Uterus (tissue), 2 donors: ENCODE data around the gene IL6R.

Source experiments
- POLR2A ChIP-seq, 2 donors: fragments of 450-650 bp; IDR thresholded peaks; one replicate each; pipeline ENCODE4 v1.6.1; 2016; ENCODE audit warnings: antibody characterized with exemption in 2 of 2, mild to moderate bottlenecking in 1 of 2, moderate library complexity in 1 of 2
- TF ChIP-seq, protein P1 (sequence below), 4 experiments: fragments of 200-600 bp in 2 of 4; fragments of 450-650 bp in 2 of 4; sonication (generic) in 2 of 4; IDR thresholded peaks; one replicate each; pipeline ENCODE4 v1.5.1; 2016 to 2019; ENCODE audit warnings: antibody characterized with exemption in 4 of 4, mild to moderate bottlenecking in 2 of 4, moderate library complexity in 1 of 4

- TF ChIP-seq, protein P1, sequence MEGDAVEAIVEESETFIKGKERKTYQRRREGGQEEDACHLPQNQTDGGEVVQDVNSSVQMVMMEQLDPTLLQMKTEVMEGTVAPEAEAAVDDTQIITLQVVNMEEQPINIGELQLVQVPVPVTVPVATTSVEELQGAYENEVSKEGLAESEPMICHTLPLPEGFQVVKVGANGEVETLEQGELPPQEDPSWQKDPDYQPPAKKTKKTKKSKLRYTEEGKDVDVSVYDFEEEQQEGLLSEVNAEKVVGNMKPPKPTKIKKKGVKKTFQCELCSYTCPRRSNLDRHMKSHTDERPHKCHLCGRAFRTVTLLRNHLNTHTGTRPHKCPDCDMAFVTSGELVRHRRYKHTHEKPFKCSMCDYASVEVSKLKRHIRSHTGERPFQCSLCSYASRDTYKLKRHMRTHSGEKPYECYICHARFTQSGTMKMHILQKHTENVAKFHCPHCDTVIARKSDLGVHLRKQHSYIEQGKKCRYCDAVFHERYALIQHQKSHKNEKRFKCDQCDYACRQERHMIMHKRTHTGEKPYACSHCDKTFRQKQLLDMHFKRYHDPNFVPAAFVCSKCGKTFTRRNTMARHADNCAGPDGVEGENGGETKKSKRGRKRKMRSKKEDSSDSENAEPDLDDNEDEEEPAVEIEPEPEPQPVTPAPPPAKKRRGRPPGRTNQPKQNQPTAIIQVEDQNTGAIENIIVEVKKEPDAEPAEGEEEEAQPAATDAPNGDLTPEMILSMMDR (IDR thresholded peaks at IDR 0.05), result no peak
- no peak for TF ChIP-seq POLR2A (IDR thresholded peaks at IDR 0.05)
Observed at GRCh38 chr1:154503898-154504297, 98.8 kb downstream of the IL6R start.
